ENCODE data around the gene RNGTT. TPM values are rescaled to one million over a fixed set of nuclear protein-coding genes. Genes with fewer than 3 reads are reported as not detected.
"Not testable (repeated sequence)": the region's sequence is repeated elsewhere in the genome, so short reads cannot be mapped to it uniquely, and the experiment has no call there.

RNGTT gene
- total RNA-seq, 1 donor: 38.0 TPM

DNA sequence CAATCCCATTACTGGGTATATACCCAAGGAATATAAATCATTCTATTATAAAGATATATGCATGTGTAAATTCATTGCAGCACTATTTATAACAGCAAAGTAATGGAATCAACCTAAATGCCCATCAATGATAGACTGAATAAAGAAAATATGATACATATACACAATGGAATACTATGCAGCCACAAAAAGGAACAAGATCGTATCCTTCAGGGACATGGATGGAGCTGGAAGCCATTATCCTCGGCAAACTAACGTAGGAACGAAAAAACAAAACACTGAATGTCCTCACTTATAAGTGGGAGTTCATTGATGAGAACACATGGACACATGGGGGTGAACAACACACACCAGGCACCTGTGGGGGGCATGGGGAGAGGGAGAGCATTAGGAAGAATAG lies 156.7 kb downstream of the RNGTT start:
- TF ChIP-seq, protein P1, sequence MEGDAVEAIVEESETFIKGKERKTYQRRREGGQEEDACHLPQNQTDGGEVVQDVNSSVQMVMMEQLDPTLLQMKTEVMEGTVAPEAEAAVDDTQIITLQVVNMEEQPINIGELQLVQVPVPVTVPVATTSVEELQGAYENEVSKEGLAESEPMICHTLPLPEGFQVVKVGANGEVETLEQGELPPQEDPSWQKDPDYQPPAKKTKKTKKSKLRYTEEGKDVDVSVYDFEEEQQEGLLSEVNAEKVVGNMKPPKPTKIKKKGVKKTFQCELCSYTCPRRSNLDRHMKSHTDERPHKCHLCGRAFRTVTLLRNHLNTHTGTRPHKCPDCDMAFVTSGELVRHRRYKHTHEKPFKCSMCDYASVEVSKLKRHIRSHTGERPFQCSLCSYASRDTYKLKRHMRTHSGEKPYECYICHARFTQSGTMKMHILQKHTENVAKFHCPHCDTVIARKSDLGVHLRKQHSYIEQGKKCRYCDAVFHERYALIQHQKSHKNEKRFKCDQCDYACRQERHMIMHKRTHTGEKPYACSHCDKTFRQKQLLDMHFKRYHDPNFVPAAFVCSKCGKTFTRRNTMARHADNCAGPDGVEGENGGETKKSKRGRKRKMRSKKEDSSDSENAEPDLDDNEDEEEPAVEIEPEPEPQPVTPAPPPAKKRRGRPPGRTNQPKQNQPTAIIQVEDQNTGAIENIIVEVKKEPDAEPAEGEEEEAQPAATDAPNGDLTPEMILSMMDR (IDR thresholded peaks at IDR 0.05; ENCODE audit: insufficient read depth, low read depth, low read length): no peak
- DNase-seq (ENCODE audit: low read depth): no peak
- H3K4me3 ChIP-seq (ENCODE audit: low read depth, low read length): no peak overlapping the region

DNA sequence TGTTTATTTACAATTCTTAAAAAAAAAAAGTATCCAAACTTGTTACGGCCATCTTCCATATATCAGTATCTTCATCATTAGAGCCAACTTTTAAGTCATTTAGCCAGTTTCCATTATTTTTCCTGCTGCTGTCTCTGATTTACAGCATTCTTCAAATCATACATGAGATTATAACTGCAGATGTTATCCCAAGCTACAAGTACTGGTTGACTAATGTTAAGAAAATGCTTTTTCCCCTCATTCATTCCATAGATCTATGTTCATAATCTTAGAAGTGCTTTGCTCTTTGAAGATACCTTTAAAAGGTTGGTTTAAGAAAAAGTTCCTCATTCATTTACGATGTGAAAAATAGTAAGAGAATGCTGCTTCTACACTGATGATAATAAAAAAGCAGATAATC lies 158.7 kb downstream of the RNGTT start:
- H3K4me3 ChIP-seq (ENCODE audit: low read depth, low read length): no peak overlapping the region
- peak; percentile 55 for DNase-seq (ENCODE audit: low read depth)
- TF ChIP-seq, protein P1 (IDR thresholded peaks at IDR 0.05; ENCODE audit: insufficient read depth, low read depth, low read length): no peak

DNA sequence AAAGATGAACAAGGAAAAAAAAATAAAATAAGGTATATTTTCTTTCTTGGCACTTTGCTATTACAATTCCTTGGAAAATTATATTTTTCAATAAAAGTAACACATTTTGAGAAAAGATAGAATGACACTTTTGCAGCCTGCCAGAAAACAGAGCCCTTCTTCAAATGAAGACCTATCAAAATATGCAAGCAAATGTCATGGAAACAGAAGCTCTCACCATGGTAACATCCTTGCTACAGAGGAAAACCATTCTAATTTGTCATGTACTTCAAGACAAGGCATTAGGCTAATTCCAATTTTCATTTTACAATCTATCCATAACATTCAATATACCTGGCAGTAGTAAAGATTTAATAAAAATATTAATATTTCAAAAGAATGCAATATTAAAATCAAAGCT lies 177.9 kb downstream of the RNGTT start:
- DNase-seq (ENCODE audit: low read depth): no peak
- TF ChIP-seq, protein P1 (IDR thresholded peaks at IDR 0.05; ENCODE audit: insufficient read depth, low read depth, low read length): no peak

DNA sequence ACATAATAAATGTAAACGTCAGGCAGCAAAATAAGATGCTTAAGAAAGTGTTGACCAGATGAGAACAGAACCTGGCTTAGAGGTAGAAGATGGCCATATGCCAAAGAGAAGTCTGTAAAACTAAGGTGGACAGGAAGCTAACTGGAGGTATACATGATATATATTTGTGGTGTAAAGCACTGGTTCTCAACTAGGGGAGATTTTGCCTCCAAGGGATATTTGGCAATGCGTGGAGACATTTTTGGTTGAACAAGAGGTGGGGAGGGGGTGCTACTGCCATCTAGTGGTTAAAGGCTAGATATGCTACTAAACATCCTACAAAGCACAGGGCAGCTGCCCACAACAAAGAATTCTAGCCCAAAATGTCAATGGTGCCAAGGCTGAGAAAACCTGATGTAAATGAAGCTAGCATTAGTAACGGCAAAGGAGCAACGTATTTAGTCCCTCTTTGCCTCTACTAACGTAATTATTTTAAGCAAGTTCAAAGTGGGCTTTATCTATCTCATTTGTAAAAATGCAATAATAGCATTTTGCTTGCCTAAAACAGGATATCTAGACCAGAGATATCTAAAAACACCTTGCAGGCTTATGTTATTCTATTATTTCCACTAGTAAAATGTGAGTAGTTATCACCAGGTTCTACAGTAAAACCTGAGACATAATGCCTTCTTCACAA lies 182.6 kb downstream of the RNGTT start:
- peak; percentile 74 for DNase-seq (ENCODE audit: low read depth)
- no peak overlapping the region for H3K4me3 ChIP-seq (ENCODE audit: low read depth, low read length)
- TF ChIP-seq, protein P1 (IDR thresholded peaks at IDR 0.05; ENCODE audit: insufficient read depth, low read depth, low read length): peak; percentile 92

More for the DNA sequence above, 177.9 kb downstream of the RNGTT start:
- H3K4me3 ChIP-seq (ENCODE audit: low read depth, low read length): no peak overlapping the region

GRCh38 chr6:88775866-88776571 lies 187.4 kb downstream of the RNGTT start:
- TF ChIP-seq, protein P1 (IDR thresholded peaks at IDR 0.05; ENCODE audit: insufficient read depth, low read depth, low read length): no peak
- DNase-seq (ENCODE audit: low read depth): no peak
- H3K4me3 ChIP-seq (ENCODE audit: low read depth, low read length): no peak overlapping the region

DNA sequence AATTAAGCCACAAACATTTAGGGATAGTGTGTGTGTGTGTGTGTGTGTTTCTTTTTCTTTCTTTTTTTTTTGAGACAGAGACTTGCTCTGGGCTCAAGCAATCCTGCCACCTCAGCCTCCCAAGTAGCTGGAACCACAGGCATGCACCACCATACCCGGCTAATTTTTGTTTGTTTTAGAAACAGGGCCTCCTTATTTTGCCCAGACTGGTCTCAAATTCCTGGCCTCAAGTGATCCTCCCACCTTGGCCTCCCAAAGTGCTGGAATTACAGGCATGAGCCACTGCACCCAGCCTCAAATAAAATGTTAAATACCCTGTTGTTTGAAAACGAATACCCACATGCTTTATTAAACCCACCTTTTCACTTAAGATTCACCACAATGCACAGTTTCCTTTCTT lies 195.3 kb downstream of the RNGTT start:
- H3K4me3 ChIP-seq (ENCODE audit: low read depth, low read length); DNase-seq (ENCODE audit: low read depth): not testable (repeated sequence)

GRCh38 chr6:88764081-88764480 lies 199.3 kb downstream of the RNGTT start:
- TF ChIP-seq, protein P1 (IDR thresholded peaks at IDR 0.05; ENCODE audit: insufficient read depth, low read depth, low read length): no peak
- no peak overlapping the region for H3K4me3 ChIP-seq (ENCODE audit: low read depth, low read length)
- DNase-seq (ENCODE audit: low read depth): peak; percentile 8
